ENCODE data around the gene ZNF445. TPM values are rescaled to one million over a fixed set of nuclear protein-coding genes. Genes with fewer than 3 reads are reported as not detected.

The ZNF445 gene
- total and polyA plus RNA-seq, 9 of the 15 experiments (the other 6 are each of a cell fraction or from before 2014, with no cell fraction given): 1.2 to 26.9 (median 10.6) TPM

DNA sequence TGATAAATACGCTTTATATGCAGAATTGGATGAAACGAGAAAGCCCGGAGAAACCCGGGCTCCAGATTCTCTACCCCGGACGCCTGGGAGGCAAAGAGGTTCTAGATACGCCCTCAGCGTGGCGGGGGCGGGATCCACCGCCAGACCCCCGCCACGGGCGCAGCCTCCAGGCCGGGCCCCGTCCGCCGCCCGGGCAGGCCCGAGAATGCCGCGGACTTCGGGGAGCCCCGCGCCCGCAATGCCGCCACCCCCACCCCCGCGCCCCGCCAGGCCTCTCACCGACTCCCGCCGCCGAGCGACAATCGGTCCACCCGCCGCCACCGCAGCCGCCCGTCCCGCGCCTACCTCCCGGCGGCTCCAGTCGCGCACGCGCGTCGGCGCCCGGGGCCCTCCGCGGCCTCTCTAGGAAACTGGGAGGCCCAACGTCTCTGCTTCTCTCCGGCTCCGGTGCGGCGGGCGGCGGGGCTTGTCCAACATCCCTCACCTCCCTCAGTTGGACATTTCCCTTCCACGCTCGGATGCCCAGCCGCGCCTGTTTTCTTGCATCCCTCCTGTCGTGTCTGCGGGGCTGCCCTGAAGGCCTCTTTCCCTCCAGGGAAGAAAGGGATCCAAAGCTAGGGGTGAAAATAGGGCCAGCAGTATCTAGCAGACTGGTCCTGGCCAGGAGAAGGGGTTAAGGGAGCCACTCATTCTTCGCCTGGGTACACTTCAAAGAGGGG, at the start of gene ZNF445 (continued):
- peak; percentile 54; the same call in 1 of the 2 replicates for TF ChIP-seq CTBP1 (IDR thresholded peaks at IDR 0.05; ENCODE audit: borderline replicate concordance)
- no peak for TF ChIP-seq CCAR2 (IDR thresholded peaks at IDR 0.05; ENCODE audit: low read depth, low read length)
- TF ChIP-seq SMAD4 (CRISPR knock-in tag; conservative IDR thresholded peaks at IDR 0.05): peak; percentile 71
- 0 out of 4 replicates have a peak, but pooled peaks of 1 of the 2 experiments have one; percentile 15 for TF ChIP-seq SIX5 (IDR thresholded peaks at IDR 0.05; ENCODE audit: borderline replicate concordance in 1 of 2, insufficient read depth in 1 of 2, low read depth in 1 of 2, low read length in 2 of 2)
- TF ChIP-seq, protein P1, sequence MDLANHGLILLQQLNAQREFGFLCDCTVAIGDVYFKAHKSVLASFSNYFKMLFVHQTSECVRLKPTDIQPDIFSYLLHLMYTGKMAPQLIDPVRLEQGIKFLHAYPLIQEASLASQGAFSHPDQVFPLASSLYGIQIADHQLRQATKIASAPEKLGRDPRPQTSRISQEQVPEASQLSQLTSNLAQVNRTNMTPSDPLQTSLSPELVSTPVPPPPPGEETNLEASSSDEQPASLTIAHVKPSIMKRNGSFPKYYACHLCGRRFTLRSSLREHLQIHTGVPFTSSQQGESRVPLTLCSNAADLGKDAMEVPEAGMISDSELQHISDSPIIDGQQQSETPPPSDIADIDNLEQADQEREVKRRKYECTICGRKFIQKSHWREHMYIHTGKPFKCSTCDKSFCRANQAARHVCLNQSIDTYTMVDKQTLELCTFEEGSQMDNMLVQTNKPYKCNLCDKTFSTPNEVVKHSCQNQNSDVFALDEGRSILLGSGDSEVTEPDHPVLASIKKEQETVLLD (IDR thresholded peaks at IDR 0.05): 0 out of 2 replicates have a peak, but pooled peaks have one; percentile 39
- no peak for TF ChIP-seq BACH1 (tag; IDR thresholded peaks at IDR 0.05)
- TF ChIP-seq CBFB (CRISPR knock-in tag; IDR thresholded peaks at IDR 0.05): no peak
- TF ChIP-seq ZEB2 (IDR thresholded peaks at IDR 0.05): no peak
- peak; percentile 64; the same call in 1 of the 2 replicates for TF ChIP-seq CXXC5 (CRISPR knock-in tag; IDR thresholded peaks at IDR 0.05)
- TF ChIP-seq GABPA (tag; conservative IDR thresholded peaks at IDR 0.05; ENCODE audit: low read depth): peak; percentile 45; the same call in 1 of the 2 replicates
- TF ChIP-seq KLF6 (CRISPR knock-in tag; IDR thresholded peaks at IDR 0.05; ENCODE audit: borderline replicate concordance): no peak
- no peak for TF ChIP-seq MEF2D (tag; conservative IDR thresholded peaks at IDR 0.05; ENCODE audit: low read depth)
- TF ChIP-seq LCOR (CRISPR knock-in tag; IDR thresholded peaks at IDR 0.05): no peak
- no peak for TF ChIP-seq ZNF239 (CRISPR knock-in tag; IDR thresholded peaks at IDR 0.05)
- no peak for TF ChIP-seq ZNF57 (CRISPR knock-in tag; IDR thresholded peaks at IDR 0.05)
- no peak for TF ChIP-seq FOXJ3 (CRISPR knock-in tag; IDR thresholded peaks at IDR 0.05)
- TF ChIP-seq KDM5B (IDR thresholded peaks at IDR 0.05; ENCODE audit: insufficient replicate concordance, low read depth, low read length): peak; percentile 61
- TF ChIP-seq, protein P2, sequence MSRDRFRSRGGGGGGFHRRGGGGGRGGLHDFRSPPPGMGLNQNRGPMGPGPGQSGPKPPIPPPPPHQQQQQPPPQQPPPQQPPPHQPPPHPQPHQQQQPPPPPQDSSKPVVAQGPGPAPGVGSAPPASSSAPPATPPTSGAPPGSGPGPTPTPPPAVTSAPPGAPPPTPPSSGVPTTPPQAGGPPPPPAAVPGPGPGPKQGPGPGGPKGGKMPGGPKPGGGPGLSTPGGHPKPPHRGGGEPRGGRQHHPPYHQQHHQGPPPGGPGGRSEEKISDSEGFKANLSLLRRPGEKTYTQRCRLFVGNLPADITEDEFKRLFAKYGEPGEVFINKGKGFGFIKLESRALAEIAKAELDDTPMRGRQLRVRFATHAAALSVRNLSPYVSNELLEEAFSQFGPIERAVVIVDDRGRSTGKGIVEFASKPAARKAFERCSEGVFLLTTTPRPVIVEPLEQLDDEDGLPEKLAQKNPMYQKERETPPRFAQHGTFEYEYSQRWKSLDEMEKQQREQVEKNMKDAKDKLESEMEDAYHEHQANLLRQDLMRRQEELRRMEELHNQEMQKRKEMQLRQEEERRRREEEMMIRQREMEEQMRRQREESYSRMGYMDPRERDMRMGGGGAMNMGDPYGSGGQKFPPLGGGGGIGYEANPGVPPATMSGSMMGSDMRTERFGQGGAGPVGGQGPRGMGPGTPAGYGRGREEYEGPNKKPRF (IDR thresholded peaks at IDR 0.05; ENCODE audit: low read depth, low read length): no peak
- TF ChIP-seq, protein P3, sequence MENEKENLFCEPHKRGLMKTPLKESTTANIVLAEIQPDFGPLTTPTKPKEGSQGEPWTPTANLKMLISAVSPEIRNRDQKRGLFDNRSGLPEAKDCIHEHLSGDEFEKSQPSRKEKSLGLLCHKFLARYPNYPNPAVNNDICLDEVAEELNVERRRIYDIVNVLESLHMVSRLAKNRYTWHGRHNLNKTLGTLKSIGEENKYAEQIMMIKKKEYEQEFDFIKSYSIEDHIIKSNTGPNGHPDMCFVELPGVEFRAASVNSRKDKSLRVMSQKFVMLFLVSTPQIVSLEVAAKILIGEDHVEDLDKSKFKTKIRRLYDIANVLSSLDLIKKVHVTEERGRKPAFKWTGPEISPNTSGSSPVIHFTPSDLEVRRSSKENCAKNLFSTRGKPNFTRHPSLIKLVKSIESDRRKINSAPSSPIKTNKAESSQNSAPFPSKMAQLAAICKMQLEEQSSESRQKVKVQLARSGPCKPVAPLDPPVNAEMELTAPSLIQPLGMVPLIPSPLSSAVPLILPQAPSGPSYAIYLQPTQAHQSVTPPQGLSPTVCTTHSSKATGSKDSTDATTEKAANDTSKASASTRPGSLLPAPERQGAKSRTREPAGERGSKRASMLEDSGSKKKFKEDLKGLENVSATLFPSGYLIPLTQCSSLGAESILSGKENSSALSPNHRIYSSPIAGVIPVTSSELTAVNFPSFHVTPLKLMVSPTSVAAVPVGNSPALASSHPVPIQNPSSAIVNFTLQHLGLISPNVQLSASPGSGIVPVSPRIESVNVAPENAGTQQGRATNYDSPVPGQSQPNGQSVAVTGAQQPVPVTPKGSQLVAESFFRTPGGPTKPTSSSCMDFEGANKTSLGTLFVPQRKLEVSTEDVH (IDR thresholded peaks at IDR 0.05; ENCODE audit: low read depth, partially characterized antibody): no peak
- TF ChIP-seq TBL1XR1 (IDR thresholded peaks at IDR 0.05; ENCODE audit: low read length in 2 of 2): 0 out of 4 replicates have a peak, but pooled peaks of 1 of the 2 experiments have one; percentile 16
- no peak for TF ChIP-seq STAT5A (IDR thresholded peaks at IDR 0.05; ENCODE audit: borderline replicate concordance, low read length)

All from K562 (cell line).